GM12878 (cell line): ENCODE results near the gene TMEM167B. TPM values are rescaled to one million over a fixed set of nuclear protein-coding genes. Genes with fewer than 3 reads are reported as not detected.

Source experiments
- ATAC-seq: fragments of 200-7000 bp; cut with Tn5 transposase; 3 replicates; pipeline ENCODE4 v1.9.1; 2020; ENCODE audit warnings: mild to moderate bottlenecking, moderate library complexity
- BruUV-seq: library from RNA; stranded (reverse); fragments of 400-500 nt; replicated peaks from 2 replicates; lab custom pipeline; 2021; lab: Mats Ljungman, UMichigan
- CTCF ChIA-PET: fragments of 300-600 bp; sonication (Branson Sonifier 250); formaldehyde crosslinking; extraction: SDS; loops from one replicate; lab custom pipeline; 2021; ENCODE audit warnings: inconsistent platforms; lab: Yijun Ruan, JAX
- POLR2A ChIA-PET: fragments of 350-600 bp; formaldehyde crosslinking; extraction: SDS; loops from one replicate; lab custom pipeline; 2021; ENCODE audit warnings: inconsistent platforms; lab: Charles Lee
- RAD21 ChIA-PET: fragments of 300-600 bp; sonication (Branson Sonifier 250); formaldehyde crosslinking; loops from one replicate; lab custom pipeline; 2023; ENCODE audit warnings: antibody characterized with exemption; ENCODE audit not compliant: unreplicated experiment; lab: Charles Lee
- SMC1A ChIA-PET: fragments of 300-600 bp; sonication (Branson Sonifier 250); formaldehyde crosslinking; loops from one replicate; lab custom pipeline; 2023; ENCODE audit not compliant: unreplicated experiment, uncharacterized antibody; lab: Charles Lee
- DNase-seq: peaks from one replicate; pipeline ENCODE4 v3.0.0-alpha.2; 2011; ENCODE audit warnings: low read depth, low spot score
- FAIRE-seq: peaks from 3 replicates; lab custom pipeline; 2011; peaks lifted over from hg19 to GRCh38; lab: Jason Lieb, UNC
- H2AFZ ChIP-seq: 2 replicates; pipeline ENCODE4 v1.6.0; 2011; ENCODE audit warnings: low read depth, low read length, control low read depth; ENCODE audit not compliant: control insufficient read depth
- H3K27ac ChIP-seq: 2 replicates; pipeline ENCODE4 v1.5.1; 2011; ENCODE audit warnings: control low read depth; ENCODE audit not compliant: control insufficient read depth, insufficient read depth
- H3K27me3 ChIP-seq, 2 experiments: replicated peaks in 1 of 2; 2 replicates each; pipeline versions ENCODE4 v1.6.0 to v1.6.1; 2011; ENCODE audit warnings: low read length in 1 of 2; ENCODE audit not compliant: control insufficient read depth in 2 of 2, insufficient read depth in 2 of 2
- H3K36me3 ChIP-seq, 2 experiments: 2 replicates each; pipeline ENCODE4 v1.5.1; 2011; ENCODE audit warnings: low read length in 1 of 2; ENCODE audit not compliant: control insufficient read depth in 2 of 2, insufficient read depth in 2 of 2
- H3K4me1 ChIP-seq: 2 replicates; pipeline ENCODE4 v1.6.1; 2011; ENCODE audit warnings: mild to moderate bottlenecking, low read length, moderate library complexity, mixed read lengths; ENCODE audit not compliant: control insufficient read depth, insufficient read depth
- H3K4me2 ChIP-seq: 2 replicates; pipeline ENCODE4 v1.6.0; 2011; ENCODE audit warnings: control low read depth; ENCODE audit not compliant: control insufficient read depth, insufficient read depth
- H3K4me3 ChIP-seq: fragments of 200-600 bp; sonication (generic); 2 replicates; pipeline ENCODE4 v1.5.1; 2016
- H3K79me2 ChIP-seq: 2 replicates; pipeline ENCODE4 v1.6.0; 2011; ENCODE audit warnings: low read length; ENCODE audit not compliant: control insufficient read depth, insufficient read depth
- H3K9ac ChIP-seq: 2 replicates; pipeline ENCODE4 v1.8.0; 2011; ENCODE audit warnings: low read length, control low read depth, mixed read lengths; ENCODE audit not compliant: control insufficient read depth, insufficient read depth
- H3K9me3 ChIP-seq: replicated peaks from 3 replicates; pipeline ENCODE4 v1.5.1; 2011; ENCODE audit warnings: mild to moderate bottlenecking, low read length; ENCODE audit not compliant: control insufficient read depth, insufficient read depth
- H4K20me1 ChIP-seq: 2 replicates; pipeline ENCODE4 v1.6.0; 2011; ENCODE audit not compliant: control insufficient read depth, insufficient read depth
- ASH2L ChIP-seq: fragments of 300-600, 200-600 bp; sonication (generic); IDR thresholded peaks from 2 replicates; pipeline ENCODE4 v1.6.1; 2017; ENCODE audit warnings: low read depth, mild to moderate bottlenecking, borderline replicate concordance
- CBFB ChIP-seq: IDR thresholded peaks from 2 replicates; pipeline ENCODE4 v1.6.1; 2016; ENCODE audit warnings: antibody characterized with exemption, low read depth
- CREM ChIP-seq: IDR thresholded peaks from 2 replicates; pipeline ENCODE4 v1.6.1; 2014; ENCODE audit warnings: antibody characterized with exemption, low read depth
- E2F8 ChIP-seq: fragments of 450-650 bp; IDR thresholded peaks from 2 replicates; pipeline ENCODE4 v1.6.1; 2018; ENCODE audit warnings: mild to moderate bottlenecking, low read depth, moderate library complexity; ENCODE audit not compliant: partially characterized antibody
- EED ChIP-seq: sonication (generic); IDR thresholded peaks from 2 replicates; pipeline ENCODE4 v1.6.1; 2016; ENCODE audit warnings: antibody characterized with exemption, low read depth
- ESRRA ChIP-seq: IDR thresholded peaks from 2 replicates; pipeline ENCODE4 v1.6.1; 2012; ENCODE audit warnings: mild to moderate bottlenecking, low read length, improper control_type of control experiment
- NFYB ChIP-seq: IDR thresholded peaks from 2 replicates; pipeline ENCODE4 v1.6.1; 2011; ENCODE audit warnings: low read depth, mild to moderate bottlenecking, low read length, improper control_type of control experiment, moderate library complexity; ENCODE audit not compliant: insufficient read depth
- SMAD1 ChIP-seq: fragments of 450-650 bp; IDR thresholded peaks from 2 replicates; pipeline ENCODE4 v1.6.1; 2018; ENCODE audit warnings: mild to moderate bottlenecking, low read depth; ENCODE audit not compliant: partially characterized antibody
- SPI1 ChIP-seq: IDR thresholded peaks from 2 replicates; pipeline ENCODE4 v1.6.1; 2011; ENCODE audit warnings: low read depth, mild to moderate bottlenecking, low read length, moderate library complexity, borderline replicate concordance; ENCODE audit not compliant: insufficient read depth
- STAT3 ChIP-seq: IDR thresholded peaks from 2 replicates; pipeline ENCODE4 v1.6.1; 2011; ENCODE audit warnings: low read depth, low read length, improper control_type of control experiment
- TAF1 ChIP-seq: IDR thresholded peaks from 2 replicates; pipeline ENCODE4 v1.6.1; 2011; ENCODE audit warnings: mild to moderate bottlenecking, low read depth, low read length, borderline replicate concordance
- ZNF207 ChIP-seq: fragments of 450-650 bp; IDR thresholded peaks from 2 replicates; pipeline ENCODE4 v1.6.1; 2014; ENCODE audit warnings: antibody characterized with exemption, mild to moderate bottlenecking, borderline replicate concordance
- ZNF384 ChIP-seq: IDR thresholded peaks from 2 replicates; pipeline ENCODE4 v1.6.1; 2012; ENCODE audit warnings: low read depth, mild to moderate bottlenecking, low read length, improper control_type of control experiment, borderline replicate concordance
- WGBS: methylation state at CpG from one replicate; pipeline ENCODE4 v1.1.6; 2016; ENCODE audit warnings: low lambda C conversion rate; ENCODE audit not compliant: insufficient replicate concordance, insufficient coverage; ENCODE audit errors: missing lambda C conversion rate; 5-methylcytosine and 5-hydroxymethylcytosine counted together
- in situ Hi-C: fragments of 300-500 bp; cut with MboI; formaldehyde crosslinking; loops from 9 replicates; pipeline ENCODE4 v1.14.3; 2018; ENCODE audit warnings: mixed read lengths
- intact Hi-C: fragments of 100-400 bp; cut with micrococcal nuclease; formaldehyde crosslinking; loops from one replicate; pipeline ENCODE4 v1.14.2; 2022; ENCODE audit not compliant: unreplicated experiment
- polyA plus RNA-seq, 11 experiments: library from polyadenylated mRNA; depleted of rRNA in 4 of 11; unstranded in 6 of 11; stranded (reverse) in 5 of 11; fragments of >200 nt; fragmentation: Nextera tagmentation in 4 of 11; fragmentation: Illumina TruSeq in 1 of 11; extraction: Ambion mirVana in 4 of 11; extraction: Trizol in 1 of 11; gene quantifications; 1 replicate in 1 of 11; 2 replicates in 10 of 11; pipeline versions ENCODE4 v1.2.1 to v1.2.3, GENCODE V29; 2011 to 2016; ENCODE audit warnings: inconsistent platforms in 2 of 11, missing spikeins in 2 of 11, low read depth in 1 of 11
- total RNA-seq, 4 experiments: library from RNA; depleted of rRNA in 3 of 4; stranded (reverse); fragments of >200 nt in 3 of 4; fragmentation: Illumina TruSeq in 1 of 4; extraction: Trizol in 1 of 4; gene quantifications; 2 replicates each; pipeline versions ENCODE4 v1.2.1 to v1.2.3, GENCODE V29; 2013 to 2021

The TMEM167B gene
- total and polyA plus RNA-seq, 10 of the 15 experiments (the other 5 are each of a cell fraction or from before 2014, with no cell fraction given) = 15.6 to 26.1 (median 21.1) TPM

GRCh38 chr1:109118089-109118488, 27.5 kb downstream of the TMEM167B start:
- H3K4me3 ChIP-seq = no peak overlapping the region
- no peaks in the 10 kb centered on the region for H3K79me2 ChIP-seq
- peaks cover 8 to 11% of the 10 kb centered on the region in 2 experiments for H3K27me3 ChIP-seq
- FAIRE-seq (no peak), ATAC-seq (no peak), DNase-seq (no peak)
- no peak overlapping the region for H2AFZ ChIP-seq
- H3K9ac ChIP-seq = no peak overlapping the region
- H3K4me2 ChIP-seq = no peak overlapping the region
- H3K27ac ChIP-seq = no peak overlapping the region
- no TSS peak for BruUV-seq
- intact Hi-C loops (loop anchor here (10.0 kb wide), 1 partner anchor 277 kb away; the partner anchor contains the start of gene SORT1), in situ Hi-C loops (no loop called here)
- ChIA-PET POLR2A (no interaction called here), RAD21 (no interaction called here), CTCF (interaction anchor here (0.7 kb wide), 1 partner anchor 421 kb away, joined by 6 read pairs; no protein-coding TSS in a partner anchor), SMC1A (no interaction called here)
- no peaks in the 10 kb centered on the region for H4K20me1 ChIP-seq
- TF ChIP-seq ZNF384 (no peak), EED (no peak)
- WGBS = 0% methylated on average over 1 of the region's 3 CpGs
- no peaks in the 10 kb centered on the region for H3K36me3 ChIP-seq
- H3K9me3 ChIP-seq = no peaks in the 10 kb centered on the region
- H3K4me1 ChIP-seq = peaks cover 5% of the 10 kb centered on the region; the same call in 1 of the 2 replicates

- ChIA-PET RAD21 (no interaction called here), POLR2A (interaction anchor here (0.6 kb wide), 1 partner anchor 47 kb away, joined by 3 read pairs; no protein-coding TSS in a partner anchor)
- no peak overlapping the region for H3K9ac ChIP-seq
- TF ChIP-seq ESRRA = no peak
- TF ChIP-seq SMAD1 = no peak
- no peak for TF ChIP-seq ZNF207
- TF ChIP-seq CREM = no peak
- TF ChIP-seq NFYB = no peak
- TF ChIP-seq E2F8 = no peak
- TF ChIP-seq SPI1 = no peak
- no peak for TF ChIP-seq CBFB
- TF ChIP-seq ASH2L = no peak
- TF ChIP-seq STAT3 = no peak
- no peak for TF ChIP-seq TAF1
Observed at GRCh38 chr1:109120356-109120755, 29.8 kb downstream of the TMEM167B start.

More at GRCh38 chr1:109120356-109120755, 29.8 kb downstream of the TMEM167B start:
- ChIA-PET SMC1A (interaction anchor here (1.5 to 1.6 kb wide), 2 partner anchors 8 to 10 kb away, joined by 3 to 4 read pairs; a partner anchor contains a TSS), CTCF (interaction anchor here (0.7 to 1.0 kb wide), 2 partner anchors 20 to 73 kb away, joined by 3 read pairs; no protein-coding TSS in a partner anchor)
- Histone ChIP-seq H3K4me2 (no peak overlapping the region), H3K4me1 (no peaks in the 10 kb centered on the region), H3K27ac (no peak overlapping the region), H3K9me3 (no peaks in the 10 kb centered on the region), H4K20me1 (no peaks in the 10 kb centered on the region), H3K36me3 (no peaks in the 10 kb centered on the region), H2AFZ (no peak overlapping the region), H3K27me3 (no peaks in the 10 kb centered on the region), H3K4me3 (no peak overlapping the region), H3K79me2 (no peaks in the 10 kb centered on the region)
- intact Hi-C loops (no loop called here), in situ Hi-C loops (no loop called here)
- no peak for DNase-seq
- 36% methylated on average over 5 of the region's 5 CpGs for WGBS
- ATAC-seq = no peak
- FAIRE-seq = no peak
- BruUV-seq = no TSS peak
